HepG2 (cell line): ENCODE measurements around the gene GORASP2. TPM values are rescaled to one million over a fixed set of nuclear protein-coding genes. Genes with fewer than 3 reads are reported as not detected.

Source experiments
- ATAC-seq: fragments of 200-7000 bp; cut with Tn5 transposase; 3 replicates; pipeline ENCODE4 v1.9.1; 2020; ENCODE audit warnings: mild to moderate bottlenecking, moderate library complexity
- BruUV-seq: library from RNA; stranded (reverse); fragments of 400-500 nt; replicated peaks from 2 replicates; lab custom pipeline; 2021; lab: Mats Ljungman, UMichigan
- CTCF ChIA-PET: fragments of 300-600 bp; formaldehyde crosslinking; extraction: SDS; loops from one replicate; lab custom pipeline; 2021; ENCODE audit warnings: low total read pairs, inconsistent platforms, low intra/inter-chr PET ratio; lab: Yijun Ruan, JAX
- POLR2A ChIA-PET: fragments of 350-600 bp; sonication (Branson Sonifier 250); formaldehyde crosslinking; loops from one replicate; lab custom pipeline; 2020; ENCODE audit warnings: antibody characterized with exemption, inconsistent platforms; lab: Yijun Ruan, JAX
- DNase-seq: peaks from one replicate; pipeline ENCODE4 v3.0.0-alpha.2; 2015; ENCODE audit warnings: low spot score
- FAIRE-seq: peaks from 3 replicates; lab custom pipeline; 2011; peaks lifted over from hg19 to GRCh38; lab: Jason Lieb, UNC
- H2AFZ ChIP-seq: one replicate; pipeline ENCODE4 v1.6.1; 2011; ENCODE audit warnings: low read length, inconsistent platforms
- H3K27ac ChIP-seq: fragments of 300-600 bp; 3 replicates; pipeline ENCODE4 v1.8.0; 2011; ENCODE audit warnings: mixed run types, mild to moderate bottlenecking, mixed read lengths, low read length, inconsistent platforms; ENCODE audit not compliant: insufficient read depth; ENCODE audit errors: extremely low read length
- H3K27me3 ChIP-seq, 2 experiments: fragments of 200-600 bp in 1 of 2; 2 replicates in 1 of 2; 3 replicates in 1 of 2; pipeline versions ENCODE4 v1.6.0 to v1.8.0; 2011; ENCODE audit warnings: low read length in 2 of 2, mild to moderate bottlenecking in 2 of 2, moderate library complexity in 2 of 2, inconsistent platforms in 1 of 2; ENCODE audit not compliant: insufficient read depth in 2 of 2, control insufficient read depth in 1 of 2
- H3K36me3 ChIP-seq, 2 experiments: fragments of 200-600 bp in 1 of 2; replicated peaks in 1 of 2; 2 replicates in 1 of 2; 3 replicates in 1 of 2; pipeline versions ENCODE4 v1.5.1 to v1.8.0; 2011; ENCODE audit warnings: low read length in 2 of 2, inconsistent platforms in 1 of 2; ENCODE audit not compliant: insufficient read depth in 2 of 2, control insufficient read depth in 1 of 2
- H3K4me1 ChIP-seq: 2 replicates; pipeline ENCODE4 v1.5.1; 2012; ENCODE audit warnings: low read length, inconsistent platforms; ENCODE audit not compliant: insufficient read depth
- H3K4me2 ChIP-seq: 2 replicates; pipeline ENCODE4 v1.6.0; 2011; ENCODE audit warnings: low read depth, low read length, inconsistent platforms
- H3K4me3 ChIP-seq, 3 experiments: fragments of 200-600 bp in 1 of 3; sonication (generic), shearing (Covaris generic) in 1 of 3; replicated peaks in 1 of 3; 2 replicates each; pipeline ENCODE4 v1.5.1; 2011 to 2016; ENCODE audit warnings: low read length in 3 of 3, inconsistent platforms in 2 of 3, low read depth in 2 of 3, mild to moderate bottlenecking in 2 of 3, control low read depth in 1 of 3, mixed read lengths in 1 of 3; ENCODE audit not compliant: insufficient read depth in 1 of 3
- H3K79me2 ChIP-seq: one replicate; pipeline ENCODE4 v1.6.1; 2011; ENCODE audit warnings: low read length, inconsistent platforms; ENCODE audit not compliant: insufficient read depth
- H3K9ac ChIP-seq: 2 replicates; pipeline ENCODE4 v1.6.0; 2011; ENCODE audit warnings: mild to moderate bottlenecking, low read depth, low read length, inconsistent platforms; ENCODE audit not compliant: insufficient read depth
- H3K9me3 ChIP-seq: 2 replicates; pipeline ENCODE4 v1.5.1; 2012; ENCODE audit warnings: mild to moderate bottlenecking, low read length
- H4K20me1 ChIP-seq: 2 replicates; pipeline ENCODE4 v1.6.0; 2011; ENCODE audit warnings: inconsistent platforms, mild to moderate bottlenecking, low read length, moderate library complexity; ENCODE audit not compliant: insufficient read depth
- DMAP1 ChIP-seq: IDR thresholded peaks from 2 replicates; pipeline ENCODE4 v1.6.1; 2016
- DPF2 ChIP-seq: sonication (generic); formaldehyde crosslinking; IDR thresholded peaks from 2 replicates; pipeline ENCODE4 v1.4.0; 2020; ENCODE audit warnings: mild to moderate bottlenecking, low read depth, missing genetic modification reagents, borderline replicate concordance
- E2F5 ChIP-seq: sonication (generic); formaldehyde crosslinking; conservative IDR thresholded peaks from 2 replicates; pipeline ENCODE4 v1.4.0; 2020; ENCODE audit warnings: missing genetic modification reagents
- MEIS2 ChIP-seq: sonication (generic); formaldehyde crosslinking; IDR thresholded peaks from 2 replicates; pipeline ENCODE4 v1.9.0; 2021; ENCODE audit warnings: mild to moderate bottlenecking, missing genetic modification reagents
- POLR2G ChIP-seq: fragments of 200-400 bp; formaldehyde crosslinking; IDR thresholded peaks from 2 replicates; pipeline ENCODE4 v1.6.1; 2018; ENCODE audit warnings: mild to moderate bottlenecking, low read depth, low read length, moderate library complexity
- RBM22 ChIP-seq: fragments of 200-400 bp; formaldehyde crosslinking; optimal IDR thresholded peaks from 2 replicates; pipeline ENCODE3; 2017; ENCODE audit warnings: mild to moderate bottlenecking, low read length, moderate library complexity
- ZNF101 ChIP-seq: sonication (generic); formaldehyde crosslinking; IDR thresholded peaks from 2 replicates; pipeline ENCODE4 v1.4.0; 2020; ENCODE audit warnings: mild to moderate bottlenecking, low read depth, missing genetic modification reagents, borderline replicate concordance
- ZNF264 ChIP-seq: sonication (generic); formaldehyde crosslinking; IDR thresholded peaks from 2 replicates; pipeline ENCODE4 v1.4.0; 2020; ENCODE audit warnings: missing genetic modification reagents
- WGBS: methylation state at CpG from one replicate; pipeline ENCODE4 v1.1.6; 2017; ENCODE audit warnings: low lambda C conversion rate; 5-methylcytosine and 5-hydroxymethylcytosine counted together
- in situ Hi-C: cut with HindIII; loops from 2 replicates; pipeline ENCODE4 v1.10.0; 2017; ENCODE audit warnings: low pct_unique_long_range_greater_than_20kb; ENCODE audit not compliant: extremely low pct_ligation_motif_present
- intact Hi-C: fragments of 100-400 bp; cut with micrococcal nuclease; formaldehyde crosslinking; loops from one replicate; pipeline ENCODE4 v1.10.0; 2022; ENCODE audit not compliant: unreplicated experiment
- polyA plus RNA-seq, 8 experiments: library from polyadenylated mRNA; depleted of rRNA in 3 of 8; stranded (reverse) in 7 of 8; unstranded in 1 of 8; fragments of >200 nt; fragmentation: Illumina TruSeq in 4 of 8; extraction: Trizol in 4 of 8; gene quantifications; 2 replicates each; pipeline versions ENCODE4 v1.2.1 to v1.2.3, GENCODE V29; 2011 to 2016; ENCODE audit warnings: low read depth in 4 of 8, missing spikeins in 1 of 8, mixed read lengths in 1 of 8; ENCODE audit not compliant: insufficient read depth in 1 of 8
- total RNA-seq, 5 experiments: library from RNA; depleted of rRNA; stranded (reverse); fragments of >200 nt; fragmentation: Illumina TruSeq; extraction: Trizol; gene quantifications; 2 replicates each; pipeline ENCODE4 v1.2.3, GENCODE V29; 2016; ENCODE audit warnings: low read depth in 1 of 5

The GORASP2 gene
- total and polyA plus RNA-seq, 2 of the 13 experiments (the other 11 are each of a cell fraction or from before 2014, with no cell fraction given): 103 to 239 TPM

- no peak for DNase-seq
- BruUV-seq: no TSS peak
- intact Hi-C loops (no loop called here), in situ Hi-C loops (no loop called here)
- Histone ChIP-seq H3K36me3 (peaks cover 0 to 3% of the 10 kb centered on the region in 2 experiments; a peak in 2 of 5 replicates), H4K20me1 (no peaks in the 10 kb centered on the region), H3K4me3 (no peak overlapping the region), H3K9me3 (no peaks in the 10 kb centered on the region), H3K4me1 (peaks cover 9% of the 10 kb centered on the region; the same call in 1 of the 2 replicates), H3K27ac (no peak overlapping the region), H3K27me3 (no peaks in the 10 kb centered on the region; a peak in 1 of 5 replicates), H3K4me2 (no peak overlapping the region), H3K9ac (no peak overlapping the region), H3K79me2 (no peaks in the 10 kb centered on the region), H2AFZ (no peak overlapping the region)
- TF ChIP-seq MEIS2 (CRISPR knock-in tag): no peak
- TF ChIP-seq E2F5 (CRISPR knock-in tag): no peak
- TF ChIP-seq DMAP1 (CRISPR knock-in tag): no peak
- 0 out of 2 replicates have a peak, but pooled peaks have one; percentile 41 for TF ChIP-seq POLR2G
- TF ChIP-seq DPF2: no peak
- no peak for TF ChIP-seq ZNF101 (CRISPR knock-in tag)
- TF ChIP-seq ZNF264: no peak
- TF ChIP-seq RBM22: peak; percentile 90
- ChIA-PET CTCF (no interaction called here), POLR2A (no interaction called here)
- FAIRE-seq: no peak
- WGBS: 91% methylated on average over 5 of the region's 5 CpGs
- peak; percentile 32 for ATAC-seq
Observed at GRCh38 chr2:170985407-170985806, 56.4 kb downstream of the GORASP2 start.
